ENCODE data around the gene KHDC4. TPM values are rescaled to one million over a fixed set of nuclear protein-coding genes. Genes with fewer than 3 reads are reported as not detected.

Gene KHDC4
- total and polyA plus RNA-seq, 2 of the 13 experiments (the other 11 are each of a cell fraction or from before 2014, with no cell fraction given), result 33.5 to 92.0 TPM

DNA sequence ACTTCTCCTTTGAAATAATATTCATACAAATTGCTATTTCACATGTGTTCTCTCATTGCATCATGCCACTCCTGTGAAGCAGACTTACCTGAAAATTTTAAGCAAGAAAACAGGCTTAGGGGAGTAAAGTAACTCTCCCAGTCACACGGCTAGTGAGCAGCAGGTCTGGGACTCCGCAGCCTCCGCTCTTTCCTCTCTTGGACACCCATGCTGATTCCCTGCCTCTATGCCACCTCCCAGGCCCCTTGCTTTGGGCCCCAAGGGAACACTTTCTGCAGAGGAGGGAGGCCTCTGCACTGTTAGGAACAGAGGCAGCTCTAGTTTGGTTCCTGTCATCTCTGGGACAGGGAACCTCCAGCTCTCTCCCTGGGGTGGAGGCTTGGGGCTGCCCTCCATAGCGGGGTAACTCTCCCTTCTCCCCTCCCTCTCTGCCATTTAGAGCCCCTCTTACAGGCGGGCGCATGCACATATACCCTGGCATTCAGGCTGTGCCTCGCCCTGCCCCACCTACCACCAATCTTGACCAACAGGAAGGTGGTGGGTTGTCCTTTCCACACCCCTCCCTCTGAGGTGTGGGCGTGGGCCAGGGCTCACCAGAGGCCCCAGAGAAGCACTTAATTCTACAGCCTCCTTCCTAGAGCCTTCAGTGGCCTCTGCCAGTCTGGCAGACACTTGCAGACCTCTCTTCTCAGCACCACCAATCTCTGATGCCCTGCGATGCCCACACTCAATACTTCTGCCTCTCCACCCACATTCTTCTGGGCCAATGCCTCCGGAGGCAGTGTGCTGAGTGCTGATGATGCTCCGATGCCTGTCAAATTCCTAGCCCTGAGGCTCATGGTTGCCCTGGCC, 7.0 kb upstream of the KHDC4 start, which contains the start of gene RXFP4 (continued):
- TF ChIP-seq, protein P1, sequence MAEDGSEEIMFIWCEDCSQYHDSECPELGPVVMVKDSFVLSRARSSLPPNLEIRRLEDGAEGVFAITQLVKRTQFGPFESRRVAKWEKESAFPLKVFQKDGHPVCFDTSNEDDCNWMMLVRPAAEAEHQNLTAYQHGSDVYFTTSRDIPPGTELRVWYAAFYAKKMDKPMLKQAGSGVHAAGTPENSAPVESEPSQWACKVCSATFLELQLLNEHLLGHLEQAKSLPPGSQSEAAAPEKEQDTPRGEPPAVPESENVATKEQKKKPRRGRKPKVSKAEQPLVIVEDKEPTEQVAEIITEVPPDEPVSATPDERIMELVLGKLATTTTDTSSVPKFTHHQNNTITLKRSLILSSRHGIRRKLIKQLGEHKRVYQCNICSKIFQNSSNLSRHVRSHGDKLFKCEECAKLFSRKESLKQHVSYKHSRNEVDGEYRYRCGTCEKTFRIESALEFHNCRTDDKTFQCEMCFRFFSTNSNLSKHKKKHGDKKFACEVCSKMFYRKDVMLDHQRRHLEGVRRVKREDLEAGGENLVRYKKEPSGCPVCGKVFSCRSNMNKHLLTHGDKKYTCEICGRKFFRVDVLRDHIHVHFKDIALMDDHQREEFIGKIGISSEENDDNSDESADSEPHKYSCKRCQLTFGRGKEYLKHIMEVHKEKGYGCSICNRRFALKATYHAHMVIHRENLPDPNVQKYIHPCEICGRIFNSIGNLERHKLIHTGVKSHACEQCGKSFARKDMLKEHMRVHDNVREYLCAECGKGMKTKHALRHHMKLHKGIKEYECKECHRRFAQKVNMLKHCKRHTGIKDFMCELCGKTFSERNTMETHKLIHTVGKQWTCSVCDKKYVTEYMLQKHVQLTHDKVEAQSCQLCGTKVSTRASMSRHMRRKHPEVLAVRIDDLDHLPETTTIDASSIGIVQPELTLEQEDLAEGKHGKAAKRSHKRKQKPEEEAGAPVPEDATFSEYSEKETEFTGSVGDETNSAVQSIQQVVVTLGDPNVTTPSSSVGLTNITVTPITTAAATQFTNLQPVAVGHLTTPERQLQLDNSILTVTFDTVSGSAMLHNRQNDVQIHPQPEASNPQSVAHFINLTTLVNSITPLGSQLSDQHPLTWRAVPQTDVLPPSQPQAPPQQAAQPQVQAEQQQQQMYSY (CRISPR knock-in tag; IDR thresholded peaks at IDR 0.05), result no peak
- TF ChIP-seq, protein P2, sequence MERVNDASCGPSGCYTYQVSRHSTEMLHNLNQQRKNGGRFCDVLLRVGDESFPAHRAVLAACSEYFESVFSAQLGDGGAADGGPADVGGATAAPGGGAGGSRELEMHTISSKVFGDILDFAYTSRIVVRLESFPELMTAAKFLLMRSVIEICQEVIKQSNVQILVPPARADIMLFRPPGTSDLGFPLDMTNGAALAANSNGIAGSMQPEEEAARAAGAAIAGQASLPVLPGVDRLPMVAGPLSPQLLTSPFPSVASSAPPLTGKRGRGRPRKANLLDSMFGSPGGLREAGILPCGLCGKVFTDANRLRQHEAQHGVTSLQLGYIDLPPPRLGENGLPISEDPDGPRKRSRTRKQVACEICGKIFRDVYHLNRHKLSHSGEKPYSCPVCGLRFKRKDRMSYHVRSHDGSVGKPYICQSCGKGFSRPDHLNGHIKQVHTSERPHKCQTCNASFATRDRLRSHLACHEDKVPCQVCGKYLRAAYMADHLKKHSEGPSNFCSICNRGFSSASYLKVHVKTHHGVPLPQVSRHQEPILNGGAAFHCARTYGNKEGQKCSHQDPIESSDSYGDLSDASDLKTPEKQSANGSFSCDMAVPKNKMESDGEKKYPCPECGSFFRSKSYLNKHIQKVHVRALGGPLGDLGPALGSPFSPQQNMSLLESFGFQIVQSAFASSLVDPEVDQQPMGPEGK (CRISPR knock-in tag; IDR thresholded peaks at IDR 0.05), result peak; percentile 36; the same call in 1 of the 2 replicates
- TF ChIP-seq BRD4 (CRISPR knock-in tag; IDR thresholded peaks at IDR 0.05) (no peak), WIZ (CRISPR knock-in tag; IDR thresholded peaks at IDR 0.05) (no peak), ZNF326 (CRISPR knock-in tag; IDR thresholded peaks at IDR 0.05; ENCODE audit: borderline replicate concordance) (no peak), TCF7L2 (IDR thresholded peaks at IDR 0.05; ENCODE audit: low read depth, low read length) (no peak), ZNF605 (CRISPR knock-in tag; IDR thresholded peaks at IDR 0.05) (peak; percentile 8; the same call in 1 of the 2 replicates)
- TF ChIP-seq, protein P3, sequence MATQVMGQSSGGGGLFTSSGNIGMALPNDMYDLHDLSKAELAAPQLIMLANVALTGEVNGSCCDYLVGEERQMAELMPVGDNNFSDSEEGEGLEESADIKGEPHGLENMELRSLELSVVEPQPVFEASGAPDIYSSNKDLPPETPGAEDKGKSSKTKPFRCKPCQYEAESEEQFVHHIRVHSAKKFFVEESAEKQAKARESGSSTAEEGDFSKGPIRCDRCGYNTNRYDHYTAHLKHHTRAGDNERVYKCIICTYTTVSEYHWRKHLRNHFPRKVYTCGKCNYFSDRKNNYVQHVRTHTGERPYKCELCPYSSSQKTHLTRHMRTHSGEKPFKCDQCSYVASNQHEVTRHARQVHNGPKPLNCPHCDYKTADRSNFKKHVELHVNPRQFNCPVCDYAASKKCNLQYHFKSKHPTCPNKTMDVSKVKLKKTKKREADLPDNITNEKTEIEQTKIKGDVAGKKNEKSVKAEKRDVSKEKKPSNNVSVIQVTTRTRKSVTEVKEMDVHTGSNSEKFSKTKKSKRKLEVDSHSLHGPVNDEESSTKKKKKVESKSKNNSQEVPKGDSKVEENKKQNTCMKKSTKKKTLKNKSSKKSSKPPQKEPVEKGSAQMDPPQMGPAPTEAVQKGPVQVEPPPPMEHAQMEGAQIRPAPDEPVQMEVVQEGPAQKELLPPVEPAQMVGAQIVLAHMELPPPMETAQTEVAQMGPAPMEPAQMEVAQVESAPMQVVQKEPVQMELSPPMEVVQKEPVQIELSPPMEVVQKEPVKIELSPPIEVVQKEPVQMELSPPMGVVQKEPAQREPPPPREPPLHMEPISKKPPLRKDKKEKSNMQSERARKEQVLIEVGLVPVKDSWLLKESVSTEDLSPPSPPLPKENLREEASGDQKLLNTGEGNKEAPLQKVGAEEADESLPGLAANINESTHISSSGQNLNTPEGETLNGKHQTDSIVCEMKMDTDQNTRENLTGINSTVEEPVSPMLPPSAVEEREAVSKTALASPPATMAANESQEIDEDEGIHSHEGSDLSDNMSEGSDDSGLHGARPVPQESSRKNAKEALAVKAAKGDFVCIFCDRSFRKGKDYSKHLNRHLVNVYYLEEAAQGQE (IDR thresholded peaks at IDR 0.05; ENCODE audit: borderline replicate concordance in 1 of 2, low read depth in 1 of 2, low read length in 2 of 2), result no peak
- TF ChIP-seq, protein P4, sequence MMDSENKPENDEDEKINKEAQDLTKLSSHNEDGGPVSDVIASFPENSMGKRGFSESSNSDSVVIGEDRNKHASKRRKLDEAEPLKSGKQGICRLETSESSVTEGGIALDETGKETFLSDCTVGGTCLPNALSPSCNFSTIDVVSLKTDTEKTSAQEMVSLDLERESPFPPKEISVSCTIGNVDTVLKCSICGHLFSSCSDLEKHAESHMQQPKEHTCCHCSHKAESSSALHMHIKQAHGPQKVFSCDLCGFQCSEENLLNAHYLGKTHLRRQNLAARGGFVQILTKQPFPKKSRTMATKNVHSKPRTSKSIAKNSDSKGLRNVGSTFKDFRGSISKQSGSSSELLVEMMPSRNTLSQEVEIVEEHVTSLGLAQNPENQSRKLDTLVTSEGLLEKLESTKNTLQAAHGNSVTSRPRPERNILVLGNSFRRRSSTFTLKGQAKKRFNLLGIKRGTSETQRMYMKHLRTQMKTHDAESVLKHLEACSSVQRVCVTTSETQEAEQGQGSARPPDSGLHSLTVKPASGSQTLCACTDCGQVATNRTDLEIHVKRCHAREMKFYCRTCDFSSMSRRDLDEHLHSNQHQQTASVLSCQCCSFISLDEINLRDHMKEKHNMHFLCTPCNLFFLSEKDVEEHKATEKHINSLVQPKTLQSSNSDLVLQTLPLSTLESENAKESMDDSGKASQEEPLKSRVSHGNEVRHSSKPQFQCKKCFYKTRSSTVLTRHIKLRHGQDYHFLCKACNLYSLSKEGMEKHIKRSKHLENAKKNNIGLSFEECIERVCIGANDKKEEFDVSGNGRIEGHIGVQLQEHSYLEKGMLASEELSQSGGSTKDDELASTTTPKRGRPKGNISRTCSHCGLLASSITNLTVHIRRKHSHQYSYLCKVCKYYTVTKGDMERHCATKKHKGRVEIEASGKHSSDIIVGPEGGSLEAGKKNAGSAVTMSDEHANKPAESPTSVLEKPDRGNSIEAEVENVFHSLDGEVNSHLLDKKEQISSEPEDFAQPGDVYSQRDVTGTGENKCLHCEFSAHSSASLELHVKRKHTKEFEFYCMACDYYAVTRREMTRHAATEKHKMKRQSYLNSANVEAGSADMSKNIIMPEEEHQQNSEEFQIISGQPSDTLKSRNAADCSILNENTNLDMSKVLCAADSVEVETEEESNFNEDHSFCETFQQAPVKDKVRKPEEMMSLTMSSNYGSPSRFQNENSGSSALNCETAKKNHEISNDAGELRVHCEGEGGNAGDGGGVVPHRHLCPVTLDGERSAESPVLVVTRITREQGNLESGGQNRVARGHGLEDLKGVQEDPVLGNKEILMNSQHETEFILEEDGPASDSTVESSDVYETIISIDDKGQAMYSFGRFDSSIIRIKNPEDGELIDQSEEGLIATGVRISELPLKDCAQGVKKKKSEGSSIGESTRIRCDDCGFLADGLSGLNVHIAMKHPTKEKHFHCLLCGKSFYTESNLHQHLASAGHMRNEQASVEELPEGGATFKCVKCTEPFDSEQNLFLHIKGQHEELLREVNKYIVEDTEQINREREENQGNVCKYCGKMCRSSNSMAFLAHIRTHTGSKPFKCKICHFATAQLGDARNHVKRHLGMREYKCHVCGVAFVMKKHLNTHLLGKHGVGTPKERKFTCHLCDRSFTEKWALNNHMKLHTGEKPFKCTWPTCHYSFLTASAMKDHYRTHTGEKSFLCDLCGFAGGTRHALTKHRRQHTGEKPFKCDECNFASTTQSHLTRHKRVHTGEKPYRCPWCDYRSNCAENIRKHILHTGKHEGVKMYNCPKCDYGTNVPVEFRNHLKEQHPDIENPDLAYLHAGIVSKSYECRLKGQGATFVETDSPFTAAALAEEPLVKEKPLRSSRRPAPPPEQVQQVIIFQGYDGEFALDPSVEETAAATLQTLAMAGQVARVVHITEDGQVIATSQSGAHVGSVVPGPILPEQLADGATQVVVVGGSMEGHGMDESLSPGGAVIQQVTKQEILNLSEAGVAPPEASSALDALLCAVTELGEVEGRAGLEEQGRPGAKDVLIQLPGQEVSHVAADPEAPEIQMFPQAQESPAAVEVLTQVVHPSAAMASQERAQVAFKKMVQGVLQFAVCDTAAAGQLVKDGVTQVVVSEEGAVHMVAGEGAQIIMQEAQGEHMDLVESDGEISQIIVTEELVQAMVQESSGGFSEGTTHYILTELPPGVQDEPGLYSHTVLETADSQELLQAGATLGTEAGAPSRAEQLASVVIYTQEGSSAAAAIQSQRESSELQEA (CRISPR knock-in tag; IDR thresholded peaks at IDR 0.05; ENCODE audit: not compliant biosample characterization), result no peak
